DMS 273 treated with DMSO at 0.1 percent for 48 hours (cell line): ENCODE measurements around the gene MARVELD1.
A peak's percentile ranks its signal among the peaks of the same experiment; 100 is the strongest.

Experiments
- DNase-seq: peaks from one replicate; lab custom pipeline; 2025; lab: John Stamatoyannopoulos, UW

MARVELD1 gene

GRCh38 chr10:97690133-97690532, 23.4 kb upstream of the MARVELD1 start:
- no peak for DNase-seq

- DNase-seq, result peak; percentile 61
Measured at GRCh38 chr10:97698072-97698655, 15.4 kb upstream of the MARVELD1 start.

GRCh38 chr10:97701438-97702069, 12.0 kb upstream of the MARVELD1 start:
- DNase-seq, result peak; percentile 45

- DNase-seq, result no peak
Measured at GRCh38 chr10:97703398-97704067, 10.0 kb upstream of the MARVELD1 start.

GRCh38 chr10:97704341-97704740, 9.2 kb upstream of the MARVELD1 start:
- no peak for DNase-seq

GRCh38 chr10:97705006-97705670, 8.4 kb upstream of the MARVELD1 start:
- DNase-seq, result no peak

GRCh38 chr10:97707134-97707861, 6.2 kb upstream of the MARVELD1 start:
- no peak for DNase-seq

- DNase-seq, result no peak
Measured at GRCh38 chr10:97708167-97708566, 5.4 kb upstream of the MARVELD1 start.

GRCh38 chr10:97708976-97709946, 4.3 kb upstream of the MARVELD1 start:
- DNase-seq, result no peak

- DNase-seq, result no peak
Measured at GRCh38 chr10:97711640-97712572, 1.6 kb upstream of the MARVELD1 start.

- DNase-seq, result no peak
Measured at GRCh38 chr10:97713826-97714400, 383 bp downstream of the MARVELD1 start.

GRCh38 chr10:97714401-97715258, 1.1 kb downstream of the MARVELD1 start:
- DNase-seq, result no peak

- DNase-seq, result no peak
Measured at GRCh38 chr10:97715259-97715874, 1.8 kb downstream of the MARVELD1 start.

- no peak for DNase-seq
Measured at GRCh38 chr10:97717627-97718026, 4.1 kb downstream of the MARVELD1 start.

GRCh38 chr10:97718178-97718577, 4.6 kb downstream of the MARVELD1 start:
- DNase-seq, result no peak

GRCh38 chr10:97718659-97719142, 5.2 kb downstream of the MARVELD1 start:
- DNase-seq, result no peak

GRCh38 chr10:97719602-97720001, 6.1 kb downstream of the MARVELD1 start:
- DNase-seq, result no peak
